Activated gamma-delta T cell treated with anti-CD3 and anti-CD28 coated beads, Interleukin-2, amount 50 U/mL, for 16 hours (primary cell): ENCODE measurements around the gene FAM222B.
"Not testable (repeated sequence)": the region's sequence is repeated elsewhere in the genome, so short reads cannot be mapped to it uniquely, and the experiment has no call there.

ENCODE experiments used
- DNase-seq: peaks from one replicate; pipeline ENCODE4 v3.0.0-alpha.2; 2020; ENCODE audit warnings: low read depth

The FAM222B gene

DNA sequence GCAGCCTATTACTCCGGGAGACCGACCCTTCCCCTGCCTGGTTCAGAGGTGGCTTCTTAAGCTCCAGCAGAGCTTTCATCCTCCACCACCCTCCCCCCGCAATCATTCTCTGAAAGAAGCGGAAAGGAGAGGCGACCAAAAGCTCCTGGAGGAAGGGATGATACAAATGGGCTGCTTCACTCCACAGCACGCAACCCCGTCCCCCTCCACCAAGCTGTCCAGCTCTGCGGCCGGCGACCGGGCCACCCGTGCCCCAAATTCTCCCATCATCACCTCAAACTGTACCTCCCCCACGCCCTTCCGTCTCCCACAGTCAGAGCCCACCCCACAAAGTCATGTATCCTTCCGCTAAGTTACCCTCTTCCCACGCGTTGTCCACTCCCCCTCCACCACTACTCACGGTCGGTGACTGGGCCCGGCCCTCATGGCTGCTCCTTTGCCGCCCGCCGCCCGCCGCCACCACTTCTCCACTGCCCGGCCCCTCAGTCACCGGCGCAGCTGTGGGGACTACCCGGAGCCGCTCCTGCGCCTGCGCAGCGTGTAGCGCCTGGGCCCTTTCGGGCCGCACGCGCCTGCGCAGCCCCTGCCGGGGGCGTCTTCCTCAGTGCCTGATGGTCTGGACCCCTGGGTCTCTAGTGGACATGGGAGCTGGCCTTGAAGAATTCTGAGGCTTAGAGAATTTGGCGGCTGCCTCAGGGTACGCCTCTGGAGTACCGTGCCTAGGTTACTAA, at the start of gene FAM222B:
Gene FAM222B (minus strand): TSS at position 509 of the 731 bp plus-strand sequence. CDS start 76,123 bp downstream, outside the sequence.
- peak; percentile 80 for DNase-seq

DNA sequence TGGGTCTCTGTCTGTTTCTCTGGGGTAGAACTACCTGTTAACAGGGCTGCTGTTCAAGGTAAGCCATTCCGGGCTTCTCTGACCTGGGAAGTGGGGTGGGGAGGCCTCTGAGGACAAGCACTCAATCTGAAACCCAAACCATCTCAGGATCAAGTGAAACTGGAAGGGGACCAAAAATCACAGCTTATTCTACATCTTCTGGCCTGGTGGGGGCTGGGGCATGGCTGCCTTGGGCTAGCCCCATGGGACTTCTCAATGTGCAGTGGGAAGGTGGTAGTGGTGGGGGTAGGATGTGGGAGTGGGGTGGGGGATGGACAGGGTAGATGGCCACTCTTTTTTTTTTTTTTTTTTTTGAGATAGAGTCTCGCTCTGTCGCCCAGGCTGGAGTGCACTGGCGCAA, 49.4 kb upstream of the FAM222B start:
- no peak for DNase-seq

- no peak for DNase-seq
These were observed 48.6 kb upstream of the FAM222B start for GRCh38 chr17:28891201-28891600.

GRCh38 chr17:28889996-28890395, 47.4 kb upstream of the FAM222B start:
- DNase-seq: no peak

DNA sequence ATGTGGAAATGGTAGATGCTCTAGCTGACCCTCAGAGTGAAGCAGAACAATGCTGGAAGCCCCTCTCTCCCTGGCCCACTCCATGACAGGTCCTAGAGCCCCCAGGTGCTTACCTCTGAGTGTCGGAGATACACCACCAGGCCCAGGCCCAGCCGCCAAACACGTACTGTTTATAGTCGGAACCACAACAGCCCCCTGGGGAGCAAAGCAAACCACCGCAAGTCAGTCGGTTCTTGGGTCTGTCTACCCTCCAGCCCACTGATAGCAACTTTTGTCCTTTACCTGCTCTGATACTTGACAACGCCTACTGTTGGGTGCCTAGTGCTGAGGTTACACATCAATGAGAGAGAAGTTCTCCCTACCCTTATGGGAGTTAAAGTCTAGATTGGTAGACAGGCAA, 46.2 kb upstream of the FAM222B start:
- no peak for DNase-seq

DNA sequence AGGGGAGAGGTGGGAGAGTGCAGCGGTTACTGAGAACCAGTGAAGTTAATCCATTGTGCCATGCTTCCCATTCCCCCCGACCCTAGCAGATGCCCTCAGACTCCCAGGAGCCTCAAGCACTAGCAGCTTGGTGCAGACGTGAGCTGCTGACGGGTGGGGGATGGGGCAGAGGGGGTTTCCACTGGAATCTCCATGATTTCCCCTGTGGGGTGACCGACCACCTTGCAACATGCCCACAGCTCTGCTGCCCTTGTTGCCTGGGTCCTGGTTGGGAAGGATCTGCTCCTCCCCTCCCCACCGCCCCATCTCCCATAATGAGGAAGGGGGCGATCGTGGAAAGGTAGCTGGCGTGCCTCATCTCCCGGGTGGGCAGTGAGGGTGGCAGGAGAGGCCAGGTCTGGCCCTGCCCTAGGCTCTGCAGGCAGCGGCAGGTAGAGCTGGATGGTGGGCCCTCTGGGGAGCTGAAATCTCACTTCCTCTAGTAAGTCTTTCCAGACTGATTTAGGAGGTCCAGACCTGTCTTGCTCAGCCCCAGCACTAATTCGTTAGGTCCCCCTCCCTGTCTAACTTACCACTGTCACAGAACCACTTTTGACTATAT, 45.4 kb upstream of the FAM222B start:
- no peak for DNase-seq

- no peak for DNase-seq
These were observed 43.4 kb upstream of the FAM222B start for GRCh38 chr17:28885951-28886350.

GRCh38 chr17:28885363-28885762, 42.8 kb upstream of the FAM222B start:
- DNase-seq: no peak

DNA sequence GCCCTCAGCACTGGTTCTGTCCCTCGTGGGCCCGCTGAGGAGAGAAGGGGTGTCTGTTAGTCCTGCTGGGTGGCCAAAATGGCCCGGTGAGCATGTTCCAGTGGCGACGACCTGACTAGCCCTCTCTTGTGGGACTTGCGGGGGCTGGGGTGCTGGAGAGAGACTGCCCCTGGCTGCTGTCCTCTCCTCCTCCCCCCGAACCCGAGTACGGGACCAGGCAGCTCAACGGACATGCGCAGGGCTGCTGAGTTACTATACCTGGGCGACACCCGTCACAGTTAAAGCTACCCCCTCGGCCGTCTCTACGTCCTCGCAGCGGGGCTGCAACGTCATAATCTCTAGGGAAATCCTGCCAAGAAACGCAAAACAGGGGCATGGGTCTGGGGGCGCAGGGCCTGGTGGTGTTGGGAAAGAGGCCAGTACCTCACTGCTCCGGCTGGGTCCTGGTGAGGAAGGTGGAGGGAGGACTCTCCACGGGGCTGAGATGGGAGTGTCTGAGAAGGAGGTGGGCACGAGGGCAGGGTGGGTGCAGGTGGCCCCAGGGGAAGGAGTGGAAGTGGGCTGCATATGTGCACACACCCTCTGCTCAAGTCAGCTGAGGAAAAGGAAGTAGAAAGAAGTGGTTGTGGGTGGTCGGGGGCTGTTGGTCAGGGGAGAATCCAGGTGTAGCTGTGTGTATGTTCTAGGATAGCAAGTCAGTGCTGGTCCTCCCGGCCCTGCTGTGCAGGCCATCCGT, 41.5 kb upstream of the FAM222B start:
- no peak for DNase-seq

DNA sequence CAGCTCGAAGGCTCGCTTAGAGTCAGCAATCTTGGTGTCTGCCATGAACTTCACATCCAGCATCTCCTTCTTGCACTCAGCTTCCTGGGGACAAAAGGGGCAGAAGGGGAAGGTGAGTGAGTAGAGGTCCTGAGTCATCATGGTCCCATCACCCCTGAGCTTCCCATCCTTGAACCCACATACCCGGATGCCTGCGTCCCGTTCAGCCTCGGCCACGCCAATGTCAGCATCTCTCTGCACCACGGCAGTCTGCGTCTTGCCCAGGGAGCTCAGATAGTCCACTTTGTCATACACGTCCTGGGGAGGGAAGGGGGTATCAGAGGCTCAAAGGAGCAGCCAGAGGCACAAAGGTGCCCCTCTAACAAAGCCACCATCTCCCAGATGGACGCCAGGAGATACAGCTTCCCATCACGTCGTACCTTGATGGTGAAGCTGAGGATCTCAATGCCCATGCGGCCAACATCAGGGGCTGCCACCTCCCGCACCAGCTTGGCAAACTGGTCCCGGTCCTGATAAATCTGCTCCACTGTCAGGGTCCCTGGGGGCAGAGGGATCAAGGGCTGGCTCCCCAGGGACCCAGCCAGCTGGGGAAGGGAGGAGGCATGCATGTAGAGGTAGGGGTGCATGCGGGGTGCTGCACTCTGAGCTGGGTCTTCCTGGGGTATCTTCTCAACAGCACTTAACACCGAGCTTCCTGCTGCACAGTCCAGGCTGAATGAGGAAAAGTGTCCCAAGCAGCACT, 39.7 kb upstream of the FAM222B start:
- no peak for DNase-seq

DNA sequence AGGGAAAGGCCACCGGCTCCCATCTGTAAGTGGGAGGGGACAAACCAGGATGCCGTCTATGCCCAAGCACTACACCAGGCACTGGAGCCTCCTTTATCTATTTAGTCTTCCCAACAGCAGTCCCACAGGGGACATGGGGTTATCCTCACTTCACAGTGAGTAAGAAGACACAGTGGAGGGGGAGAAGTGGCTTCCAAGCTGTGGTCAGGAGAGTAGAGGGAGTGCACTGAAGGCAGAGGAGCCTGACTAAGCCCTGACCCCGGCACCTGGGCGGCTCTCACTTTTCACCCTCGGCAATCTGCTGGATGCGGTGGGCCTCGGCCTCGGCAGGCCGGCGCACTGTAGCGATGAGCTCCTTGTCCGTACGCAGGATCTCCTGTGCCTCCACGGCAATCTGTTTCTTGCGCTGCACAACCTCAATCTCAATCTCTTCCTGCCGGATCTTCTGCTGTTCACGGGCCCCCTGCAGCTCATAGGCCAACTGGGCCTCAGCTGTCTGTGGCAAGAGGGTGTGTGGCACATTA, 39.0 kb upstream of the FAM222B start:
- no peak for DNase-seq

DNA sequence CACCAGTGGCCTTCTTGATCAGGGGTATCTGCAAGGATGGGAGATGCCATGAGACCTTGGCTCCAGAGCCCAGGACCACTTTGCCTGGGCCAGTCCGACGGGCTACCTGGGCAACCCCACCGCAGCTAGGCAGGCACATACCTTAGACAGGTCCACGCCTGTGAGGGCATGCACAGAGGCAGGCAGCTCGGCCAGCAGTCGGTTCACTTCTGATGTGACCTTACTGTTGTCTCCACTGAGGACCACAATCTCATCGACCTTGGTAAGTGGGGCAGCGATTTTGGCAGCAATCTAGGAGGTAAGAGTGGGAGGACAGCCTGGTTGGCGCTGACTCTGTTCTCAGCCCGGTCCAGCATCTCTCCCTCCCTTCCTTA, 38.0 kb upstream of the FAM222B start:
- DNase-seq: no peak

GRCh38 chr17:28879886-28880571, 37.4 kb upstream of the FAM222B start:
- no peak for DNase-seq

GRCh38 chr17:28878981-28879380, 36.4 kb upstream of the FAM222B start:
- DNase-seq: no peak

- no peak for DNase-seq
These were observed 35.7 kb upstream of the FAM222B start for GRCh38 chr17:28878158-28878910.

GRCh38 chr17:28877150-28877711, 34.6 kb upstream of the FAM222B start:
- DNase-seq: not testable (repeated sequence)

DNA sequence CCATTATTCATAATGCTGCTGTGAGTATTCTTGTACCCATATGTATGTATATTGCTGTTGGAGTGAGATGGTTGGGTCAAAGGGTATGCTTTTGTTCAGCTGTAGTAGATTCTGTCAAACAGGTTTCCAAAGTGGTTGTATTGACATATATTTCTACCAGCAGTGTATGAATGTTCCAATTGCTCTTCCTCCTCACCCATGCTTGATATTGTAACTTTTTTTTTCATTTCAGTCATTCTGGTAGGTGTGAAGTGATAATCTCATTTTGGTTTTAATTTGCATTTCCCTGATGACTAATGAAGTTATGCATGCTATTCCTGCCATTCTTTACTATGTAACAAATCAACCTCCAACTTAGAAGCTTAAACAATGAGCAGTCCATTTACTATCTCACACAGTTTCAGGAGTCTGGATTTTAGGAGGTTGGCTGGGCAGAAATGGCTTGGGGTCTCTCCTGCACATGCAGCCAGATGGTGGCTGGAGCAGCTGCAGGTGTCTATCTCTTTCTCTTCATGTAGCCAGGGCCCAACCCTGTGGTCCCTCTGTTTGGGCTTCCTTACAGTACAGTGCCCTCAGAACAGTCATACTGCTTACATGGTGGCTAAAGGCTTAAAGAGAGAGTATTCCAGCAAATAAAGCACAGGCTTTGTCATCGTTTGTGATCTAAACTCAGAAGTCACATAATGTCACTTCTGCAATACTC, 33.4 kb upstream of the FAM222B start:
- no peak for DNase-seq

GRCh38 chr17:28874750-28875149, 32.2 kb upstream of the FAM222B start:
- no peak for DNase-seq

GRCh38 chr17:28873839-28874238, 31.2 kb upstream of the FAM222B start:
- DNase-seq: no peak

DNA sequence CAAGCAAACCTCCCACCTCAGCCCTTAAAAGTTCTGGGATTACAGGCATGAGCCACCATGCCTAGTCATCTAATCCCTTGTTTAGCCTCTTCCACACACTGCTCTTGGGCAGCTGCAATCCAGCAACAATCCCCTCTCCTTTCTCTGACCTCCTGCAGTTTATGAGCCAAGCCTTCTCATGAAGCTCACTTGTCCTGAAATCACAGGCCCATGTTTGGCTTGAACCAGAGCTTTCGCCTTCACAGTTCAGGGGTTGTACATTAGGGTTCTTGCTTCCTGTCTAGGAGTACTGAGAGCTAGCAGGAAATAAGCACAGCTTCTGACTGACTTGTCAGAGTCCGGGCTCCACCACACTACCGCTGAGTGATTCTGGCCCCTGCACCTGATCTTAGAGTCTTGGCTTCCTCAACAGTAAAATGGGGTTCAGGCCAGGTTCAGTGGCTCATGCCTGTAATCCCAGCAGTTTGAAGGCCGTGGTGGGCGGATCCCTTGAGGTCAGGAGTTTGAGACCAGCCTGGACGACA, 28.5 kb upstream of the FAM222B start:
- no peak for DNase-seq
